SK-N-SH treated with all-trans-retinoic acid at 6 μM for 48 hours (cell line): ENCODE results near the gene RINL.

Experiments used
- ATAC-seq: fragments of 200-7000 bp; cut with Tn5 transposase; 3 replicates; pipeline ENCODE4 v1.9.1; 2020; ENCODE audit warnings: mild to moderate bottlenecking, moderate library complexity
- ESRRG ChIP-seq: fragments of 250-450 bp; sonication (Bioruptor Pico); IDR thresholded peaks from 2 replicates; pipeline ENCODE4 v1.6.1; 2021; ENCODE audit warnings: mild to moderate bottlenecking
- GLIS3 ChIP-seq: fragments of 250-450 bp; sonication (Bioruptor Pico); IDR thresholded peaks from 2 replicates; pipeline ENCODE4 v1.5.0; 2020; ENCODE audit warnings: mild to moderate bottlenecking, moderate library complexity
- PPARA ChIP-seq: fragments of 250-450 bp; sonication (Bioruptor Pico); IDR thresholded peaks from 2 replicates; pipeline ENCODE4 v1.5.0; 2020; ENCODE audit warnings: mild to moderate bottlenecking, borderline replicate concordance
- RARB ChIP-seq: fragments of 250-450 bp; sonication (Bioruptor Pico); IDR thresholded peaks from 2 replicates; pipeline ENCODE4 v1.8.0; 2021; ENCODE audit warnings: mild to moderate bottlenecking, moderate library complexity
- TOX ChIP-seq: fragments of 250-450 bp; sonication (Bioruptor Pico); IDR thresholded peaks from 2 replicates; pipeline ENCODE4 v1.8.0; 2021; ENCODE audit warnings: mild to moderate bottlenecking, moderate library complexity, borderline replicate concordance
- ZC3H10 ChIP-seq: fragments of 250-450 bp; sonication (Bioruptor Pico); IDR thresholded peaks from 2 replicates; pipeline ENCODE4 v1.5.1; 2021; ENCODE audit warnings: mild to moderate bottlenecking, moderate library complexity
- ZFP30 ChIP-seq: fragments of 450-650 bp; formaldehyde crosslinking; IDR thresholded peaks from 2 replicates; pipeline ENCODE4 v1.5.0; 2022; ENCODE audit warnings: mild to moderate bottlenecking, moderate library complexity
- ZNF70 ChIP-seq: fragments of 450-650 bp; formaldehyde crosslinking; IDR thresholded peaks from 2 replicates; pipeline ENCODE4 v1.5.0; 2020; ENCODE audit warnings: mild to moderate bottlenecking, moderate library complexity
- TF ChIP-seq, protein P1 (sequence below): fragments of 250-450 bp; sonication (Bioruptor Pico); IDR thresholded peaks from 2 replicates; pipeline ENCODE4 v1.8.0; 2020; ENCODE audit warnings: mild to moderate bottlenecking, moderate library complexity, borderline replicate concordance
- TF ChIP-seq, protein P2 (sequence below): fragments of 250-450 bp; sonication (Bioruptor Pico); IDR thresholded peaks from 2 replicates; pipeline ENCODE4 v1.8.0; 2021; ENCODE audit warnings: low read depth, mild to moderate bottlenecking, moderate library complexity, borderline replicate concordance
- TF ChIP-seq, protein P3 (sequence below): fragments of 250-450 bp; sonication (Bioruptor Pico); IDR thresholded peaks from 2 replicates; pipeline ENCODE4 v1.5.0; 2020; ENCODE audit warnings: mild to moderate bottlenecking, moderate library complexity
- TF ChIP-seq, protein P4 (sequence below): fragments of 250-450 bp; sonication (Bioruptor Pico); IDR thresholded peaks from 2 replicates; pipeline ENCODE4 v1.5.1; 2020; ENCODE audit warnings: low read depth, mild to moderate bottlenecking, moderate library complexity

The RINL gene

DNA sequence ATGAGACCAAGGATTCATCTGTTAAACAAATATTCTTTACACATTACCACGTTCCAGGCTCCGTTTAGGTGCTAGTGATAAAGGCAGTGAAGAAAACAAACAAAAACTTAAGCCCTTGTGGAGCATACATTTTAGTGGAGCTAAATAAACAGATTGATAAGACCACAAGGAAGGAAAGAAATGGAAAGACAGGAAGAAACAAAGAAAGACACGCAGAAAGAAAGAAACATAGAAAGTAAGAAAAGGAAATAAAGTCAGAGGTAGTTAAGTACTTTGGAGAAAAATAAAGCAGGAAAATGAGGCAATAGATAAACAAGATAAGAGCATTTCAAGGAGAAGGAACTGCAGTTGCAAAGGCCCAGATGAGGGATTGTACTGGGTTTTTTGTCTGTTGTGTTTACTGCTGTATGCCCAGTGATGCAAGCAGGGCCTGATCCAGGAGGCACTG, 22.7 kb upstream of the RINL start:
- TF ChIP-seq TOX, result no peak
- no peak for TF ChIP-seq RARB (CRISPR knock-in tag)
- no peak for TF ChIP-seq ESRRG (CRISPR knock-in tag)
- TF ChIP-seq ZNF70 (CRISPR knock-in tag), result no peak
- TF ChIP-seq, protein P1, sequence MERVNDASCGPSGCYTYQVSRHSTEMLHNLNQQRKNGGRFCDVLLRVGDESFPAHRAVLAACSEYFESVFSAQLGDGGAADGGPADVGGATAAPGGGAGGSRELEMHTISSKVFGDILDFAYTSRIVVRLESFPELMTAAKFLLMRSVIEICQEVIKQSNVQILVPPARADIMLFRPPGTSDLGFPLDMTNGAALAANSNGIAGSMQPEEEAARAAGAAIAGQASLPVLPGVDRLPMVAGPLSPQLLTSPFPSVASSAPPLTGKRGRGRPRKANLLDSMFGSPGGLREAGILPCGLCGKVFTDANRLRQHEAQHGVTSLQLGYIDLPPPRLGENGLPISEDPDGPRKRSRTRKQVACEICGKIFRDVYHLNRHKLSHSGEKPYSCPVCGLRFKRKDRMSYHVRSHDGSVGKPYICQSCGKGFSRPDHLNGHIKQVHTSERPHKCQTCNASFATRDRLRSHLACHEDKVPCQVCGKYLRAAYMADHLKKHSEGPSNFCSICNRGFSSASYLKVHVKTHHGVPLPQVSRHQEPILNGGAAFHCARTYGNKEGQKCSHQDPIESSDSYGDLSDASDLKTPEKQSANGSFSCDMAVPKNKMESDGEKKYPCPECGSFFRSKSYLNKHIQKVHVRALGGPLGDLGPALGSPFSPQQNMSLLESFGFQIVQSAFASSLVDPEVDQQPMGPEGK, result no peak
- TF ChIP-seq, protein P2, sequence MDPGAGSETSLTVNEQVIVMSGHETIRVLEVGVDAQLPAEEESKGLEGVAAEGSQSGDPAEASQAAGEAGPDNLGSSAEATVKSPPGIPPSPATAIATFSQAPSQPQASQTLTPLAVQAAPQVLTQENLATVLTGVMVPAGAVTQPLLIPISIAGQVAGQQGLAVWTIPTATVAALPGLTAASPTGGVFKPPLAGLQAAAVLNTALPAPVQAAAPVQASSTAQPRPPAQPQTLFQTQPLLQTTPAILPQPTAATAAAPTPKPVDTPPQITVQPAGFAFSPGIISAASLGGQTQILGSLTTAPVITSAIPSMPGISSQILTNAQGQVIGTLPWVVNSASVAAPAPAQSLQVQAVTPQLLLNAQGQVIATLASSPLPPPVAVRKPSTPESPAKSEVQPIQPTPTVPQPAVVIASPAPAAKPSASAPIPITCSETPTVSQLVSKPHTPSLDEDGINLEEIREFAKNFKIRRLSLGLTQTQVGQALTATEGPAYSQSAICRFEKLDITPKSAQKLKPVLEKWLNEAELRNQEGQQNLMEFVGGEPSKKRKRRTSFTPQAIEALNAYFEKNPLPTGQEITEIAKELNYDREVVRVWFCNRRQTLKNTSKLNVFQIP (CRISPR knock-in tag), result no peak
- TF ChIP-seq, protein P3, sequence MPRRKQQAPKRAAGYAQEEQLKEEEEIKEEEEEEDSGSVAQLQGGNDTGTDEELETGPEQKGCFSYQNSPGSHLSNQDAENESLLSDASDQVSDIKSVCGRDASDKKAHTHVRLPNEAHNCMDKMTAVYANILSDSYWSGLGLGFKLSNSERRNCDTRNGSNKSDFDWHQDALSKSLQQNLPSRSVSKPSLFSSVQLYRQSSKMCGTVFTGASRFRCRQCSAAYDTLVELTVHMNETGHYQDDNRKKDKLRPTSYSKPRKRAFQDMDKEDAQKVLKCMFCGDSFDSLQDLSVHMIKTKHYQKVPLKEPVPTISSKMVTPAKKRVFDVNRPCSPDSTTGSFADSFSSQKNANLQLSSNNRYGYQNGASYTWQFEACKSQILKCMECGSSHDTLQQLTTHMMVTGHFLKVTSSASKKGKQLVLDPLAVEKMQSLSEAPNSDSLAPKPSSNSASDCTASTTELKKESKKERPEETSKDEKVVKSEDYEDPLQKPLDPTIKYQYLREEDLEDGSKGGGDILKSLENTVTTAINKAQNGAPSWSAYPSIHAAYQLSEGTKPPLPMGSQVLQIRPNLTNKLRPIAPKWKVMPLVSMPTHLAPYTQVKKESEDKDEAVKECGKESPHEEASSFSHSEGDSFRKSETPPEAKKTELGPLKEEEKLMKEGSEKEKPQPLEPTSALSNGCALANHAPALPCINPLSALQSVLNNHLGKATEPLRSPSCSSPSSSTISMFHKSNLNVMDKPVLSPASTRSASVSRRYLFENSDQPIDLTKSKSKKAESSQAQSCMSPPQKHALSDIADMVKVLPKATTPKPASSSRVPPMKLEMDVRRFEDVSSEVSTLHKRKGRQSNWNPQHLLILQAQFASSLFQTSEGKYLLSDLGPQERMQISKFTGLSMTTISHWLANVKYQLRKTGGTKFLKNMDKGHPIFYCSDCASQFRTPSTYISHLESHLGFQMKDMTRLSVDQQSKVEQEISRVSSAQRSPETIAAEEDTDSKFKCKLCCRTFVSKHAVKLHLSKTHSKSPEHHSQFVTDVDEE (CRISPR knock-in tag), result no peak
- TF ChIP-seq, protein P4, sequence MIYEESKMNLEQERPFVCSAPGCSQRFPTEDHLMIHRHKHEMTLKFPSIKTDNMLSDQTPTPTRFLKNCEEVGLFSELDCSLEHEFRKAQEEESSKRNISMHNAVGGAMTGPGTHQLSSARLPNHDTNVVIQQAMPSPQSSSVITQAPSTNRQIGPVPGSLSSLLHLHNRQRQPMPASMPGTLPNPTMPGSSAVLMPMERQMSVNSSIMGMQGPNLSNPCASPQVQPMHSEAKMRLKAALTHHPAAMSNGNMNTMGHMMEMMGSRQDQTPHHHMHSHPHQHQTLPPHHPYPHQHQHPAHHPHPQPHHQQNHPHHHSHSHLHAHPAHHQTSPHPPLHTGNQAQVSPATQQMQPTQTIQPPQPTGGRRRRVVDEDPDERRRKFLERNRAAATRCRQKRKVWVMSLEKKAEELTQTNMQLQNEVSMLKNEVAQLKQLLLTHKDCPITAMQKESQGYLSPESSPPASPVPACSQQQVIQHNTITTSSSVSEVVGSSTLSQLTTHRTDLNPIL (CRISPR knock-in tag), result no peak
- no peak for ATAC-seq

DNA sequence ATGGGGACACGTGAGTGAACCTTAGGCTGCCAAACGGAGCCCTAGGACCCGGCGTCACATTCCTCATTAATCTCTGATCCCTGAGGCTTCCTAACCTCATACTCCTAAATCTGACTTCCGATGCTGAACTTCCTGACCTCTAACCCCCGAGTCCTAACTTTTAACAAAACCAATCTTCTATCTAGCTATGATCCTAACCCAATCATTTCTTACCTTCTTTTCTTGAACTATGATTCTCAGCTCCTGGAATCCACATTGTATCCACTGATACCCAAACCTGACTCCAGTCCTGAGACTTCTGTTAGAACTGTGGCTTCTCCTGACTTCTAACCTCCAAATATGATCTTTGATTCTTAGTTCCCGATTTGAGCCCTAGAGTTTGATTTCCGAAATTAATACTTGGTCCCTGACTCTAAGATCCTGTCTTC, 22.1 kb upstream of the RINL start:
- TF ChIP-seq ZNF70 (CRISPR knock-in tag) (peak; percentile 47; the same call in 1 of the 2 replicates), ZFP30 (CRISPR knock-in tag) (no peak)

DNA sequence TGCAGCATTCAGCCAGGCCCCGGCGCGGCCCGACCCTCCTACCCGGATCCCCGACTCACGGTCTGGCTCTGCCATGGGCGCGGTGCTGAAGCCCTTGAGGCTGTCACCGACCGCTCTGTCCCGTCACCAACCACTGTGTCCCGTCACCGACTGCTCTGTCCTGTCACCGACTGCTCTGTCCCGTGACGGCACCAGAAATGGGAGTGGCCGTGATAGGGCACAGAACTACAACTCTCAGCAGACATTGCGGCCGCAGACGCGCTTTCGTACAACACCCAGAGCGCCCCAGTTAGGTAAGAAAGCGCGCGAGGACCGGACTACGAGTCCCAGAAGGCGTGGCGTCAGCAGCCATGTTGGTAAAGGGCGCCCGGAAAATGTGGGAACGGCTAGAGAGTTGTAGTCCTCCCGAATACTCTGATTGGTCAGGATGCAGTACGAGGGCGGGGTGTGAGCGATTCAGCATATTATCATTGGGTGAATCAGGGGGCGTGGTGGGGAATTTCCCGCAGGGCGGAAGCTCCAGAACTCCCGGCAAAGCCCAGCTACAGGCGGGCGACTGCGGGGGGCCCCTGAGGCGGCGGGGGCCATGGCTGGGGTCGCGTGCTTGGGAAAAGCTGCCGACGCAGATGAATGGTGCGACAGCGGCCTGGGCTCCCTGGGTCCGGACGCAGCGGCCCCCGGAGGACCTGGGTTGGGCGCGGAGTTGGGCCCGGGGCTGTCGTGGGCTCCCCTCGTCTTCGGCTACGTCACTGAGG, 21.5 kb upstream of the RINL start, which contains the start of the genes NFKBIB and SIRT2:
Gene NFKBIB, plus strand, starts transcription at position 523 of the 755 bp plus-strand sequence. Its CDS starts 64 bp downstream, at position 587.
Gene SIRT2, minus strand, starts transcription at position 172 of the 755 bp plus-strand sequence. Its CDS starts 97 bp downstream, at position 75.
- TF ChIP-seq, protein P1, result peak; percentile 87; the same call in 1 of the 2 replicates
- TF ChIP-seq, protein P3 (CRISPR knock-in tag), result 0 out of 2 replicates have a peak, but pooled peaks have one; percentile 68
- no peak for TF ChIP-seq ZC3H10
- TF ChIP-seq GLIS3 (CRISPR knock-in tag), result no peak
- TF ChIP-seq ZFP30 (CRISPR knock-in tag), result no peak
- TF ChIP-seq PPARA (CRISPR knock-in tag), result no peak
- TF ChIP-seq, all 23 proteins: peak for 2
- ATAC-seq, result peak; percentile 97

More for the DNA sequence above, 22.1 kb upstream of the RINL start:
- ATAC-seq, result no peak
